Right renal cortex interstitium (tissue), 3 donors: ENCODE data around the gene PALM. TPM values are rescaled to one million over a fixed set of nuclear protein-coding genes. Genes with fewer than 3 reads are reported as not detected.
"Not testable (repeated sequence)": the region's sequence is repeated elsewhere in the genome, so short reads cannot be mapped to it uniquely, and the experiment has no call there.

Source experiments
- DNase-seq, 3 donors: peaks; one replicate each; pipeline ENCODE4 v3.0.0-alpha.2; 2013; ENCODE audit warnings: low read depth in 3 of 3, low spot score in 2 of 3
- polyA plus RNA-seq, 3 donors: library from polyadenylated mRNA; unstranded; fragments of 120-200 nt; gene quantifications; one replicate each; pipeline ENCODE4 v1.2.1, GENCODE V29; 2013; ENCODE audit not compliant: insufficient read length in 3 of 3

PALM gene
- polyA plus RNA-seq, 3 donors = 62.7 to 78.6 (median 77.9) TPM

DNA sequence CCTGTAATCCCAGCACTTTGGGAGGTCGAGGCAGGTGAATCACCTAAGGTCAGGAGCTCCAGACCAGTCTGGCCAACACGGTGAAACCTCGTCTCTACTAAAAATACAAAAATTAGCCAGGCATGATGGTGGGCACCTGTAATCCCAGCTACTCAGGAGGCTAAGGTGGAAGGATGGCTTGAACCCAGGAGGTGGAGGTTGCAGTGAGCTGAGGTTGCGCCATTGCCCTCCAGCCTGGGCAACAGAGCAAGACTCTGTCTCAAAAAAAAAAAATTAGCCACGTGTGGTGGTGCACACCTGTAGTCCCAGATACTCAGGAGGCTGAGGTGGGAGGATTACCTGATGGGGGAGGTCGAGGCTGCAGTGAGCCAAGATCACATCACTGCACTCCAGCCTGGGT, 5.9 kb upstream of the PALM start:
- DNase-seq = not testable (repeated sequence)

DNA sequence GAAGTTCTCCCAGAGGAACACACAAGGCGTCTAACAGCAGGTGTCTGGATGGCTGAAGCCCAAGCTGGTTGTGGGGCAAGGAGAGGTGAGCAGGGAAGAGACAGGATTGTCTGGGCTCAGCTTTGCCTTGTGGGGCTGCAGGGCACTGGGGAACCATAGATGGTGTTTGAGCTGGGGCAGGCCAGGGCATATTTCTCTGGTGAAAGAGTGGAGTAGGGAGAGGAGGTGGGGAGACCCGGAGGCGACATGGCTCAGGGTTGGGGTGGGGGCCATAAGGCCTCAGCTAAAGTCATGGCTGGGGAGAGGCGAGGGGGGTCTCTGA, 5.4 kb upstream of the PALM start:
- DNase-seq = no peak

DNA sequence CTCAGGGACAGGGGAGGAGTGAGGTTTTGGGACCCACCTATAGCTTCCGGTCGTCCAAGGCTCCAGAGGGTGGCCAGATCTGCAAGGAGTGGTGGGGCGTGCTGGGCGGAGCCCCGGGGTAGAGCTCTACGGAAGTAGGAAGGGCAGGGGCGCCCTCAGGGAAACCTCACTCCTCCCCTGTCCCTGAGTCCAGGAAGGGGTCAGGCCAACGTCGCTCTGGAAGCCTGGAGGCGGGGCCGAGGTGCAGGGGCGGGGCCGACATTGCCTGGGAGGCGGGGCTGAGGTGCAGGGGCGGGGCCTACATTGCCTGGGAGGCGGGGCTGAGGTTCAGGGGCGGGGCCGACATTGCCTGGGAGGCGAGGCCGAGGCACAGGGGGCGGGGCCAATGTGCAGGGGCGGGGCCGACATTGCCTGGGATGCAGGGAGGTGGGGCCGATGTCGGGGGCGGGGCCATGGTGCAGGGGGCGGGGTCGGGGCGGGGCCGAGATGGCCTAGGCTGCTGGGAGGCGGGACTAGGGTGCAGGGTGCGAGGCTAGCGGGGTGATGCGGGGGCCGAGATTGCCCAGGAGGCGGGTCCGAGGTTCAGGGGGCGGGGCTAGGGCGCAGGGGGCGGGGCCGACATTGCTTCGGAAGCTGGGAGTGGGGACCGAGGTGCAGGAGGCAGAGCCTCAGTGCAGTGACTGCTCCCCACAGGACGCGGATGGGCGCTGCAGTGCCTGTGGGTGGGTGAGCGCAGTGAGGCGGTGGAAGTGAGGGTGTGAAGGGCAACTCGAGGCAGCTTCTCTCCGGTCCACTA, 4.9 kb upstream of the PALM start:
- DNase-seq = no peak

DNA sequence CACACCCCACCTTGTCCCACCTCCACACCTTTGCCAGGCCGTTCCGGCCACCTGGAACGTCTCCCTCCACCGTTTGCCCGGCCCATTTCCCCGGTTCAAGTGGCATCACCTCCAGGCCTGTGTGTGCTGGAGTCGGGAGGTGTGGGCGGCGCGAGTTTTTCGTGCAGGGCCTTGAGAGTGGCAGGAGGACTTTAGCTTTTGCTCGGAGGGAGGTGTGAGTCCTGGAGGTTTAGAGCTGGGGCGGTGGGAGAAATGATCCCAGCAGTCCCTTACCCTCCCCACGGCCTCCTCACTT, 4.3 kb upstream of the PALM start:
- no peak for DNase-seq

DNA sequence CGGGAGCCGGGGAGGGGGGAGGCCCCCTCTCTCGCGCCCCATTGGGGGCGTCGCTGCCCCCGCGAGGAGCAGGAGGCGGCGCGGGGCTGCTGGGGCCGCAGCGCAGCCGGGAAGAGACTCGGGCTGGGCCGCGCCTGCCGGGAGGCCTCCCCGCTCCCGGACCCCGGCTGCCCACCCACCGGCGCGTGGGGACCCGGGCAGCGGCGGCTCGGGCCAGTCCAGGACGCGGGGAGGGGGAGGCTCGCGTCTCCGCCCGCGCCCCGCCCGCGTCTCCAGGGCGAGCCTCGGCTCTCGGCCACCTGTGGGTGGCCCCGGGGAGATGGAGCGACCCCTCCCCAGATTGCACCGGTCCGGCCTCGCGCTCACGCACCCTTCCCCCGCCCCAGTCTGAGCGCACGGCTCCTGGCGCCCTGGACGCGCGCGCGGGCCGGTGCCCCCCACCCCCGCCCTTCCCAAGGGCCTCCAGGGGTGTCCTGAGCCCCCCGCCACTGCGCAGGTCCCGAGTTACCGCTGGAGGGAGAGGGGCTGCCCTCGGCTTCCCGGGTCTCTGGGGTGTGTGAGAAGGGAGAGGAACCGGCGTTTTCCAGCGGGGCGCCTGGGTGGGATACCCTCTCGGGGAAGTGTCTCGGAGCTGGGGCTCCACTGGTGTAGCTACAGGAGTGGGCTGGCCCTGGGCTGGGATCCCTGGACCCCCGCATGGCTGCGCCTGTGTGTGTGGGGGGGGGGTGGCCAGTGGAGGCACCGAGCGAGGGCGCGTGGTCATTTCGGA, 645 bp downstream of the PALM start:
- DNase-seq = no peak

DNA sequence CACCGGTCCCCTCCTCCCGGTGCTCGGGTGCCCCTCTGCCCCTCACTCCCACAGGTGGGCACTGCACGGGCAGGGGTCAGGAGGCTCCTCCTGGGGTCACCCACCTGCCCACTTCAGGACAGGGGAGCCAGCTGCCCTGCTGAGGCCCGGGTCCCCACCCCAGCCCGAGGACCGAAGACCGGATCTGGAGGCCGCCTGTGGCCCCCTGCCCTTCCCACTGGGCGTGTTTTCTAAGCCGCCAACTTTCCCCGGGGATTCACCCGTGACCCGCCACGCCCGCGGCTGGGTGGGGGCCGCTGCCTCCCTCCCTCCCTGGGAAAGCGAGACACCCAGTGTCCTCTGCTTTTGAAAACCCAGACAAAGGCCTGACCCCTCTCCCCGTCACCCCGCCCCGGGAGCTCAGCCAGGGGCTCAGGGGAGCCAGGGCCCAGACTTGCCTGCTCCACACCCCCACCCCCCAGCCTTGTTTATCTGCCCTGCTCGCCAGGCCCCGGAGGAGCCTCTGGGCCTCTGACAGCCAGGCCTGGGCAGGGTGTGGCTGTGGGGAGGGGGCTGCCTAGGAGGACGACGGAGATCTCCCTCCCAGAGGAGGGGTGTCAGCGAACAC, 1.3 kb downstream of the PALM start:
- DNase-seq = no peak

DNA sequence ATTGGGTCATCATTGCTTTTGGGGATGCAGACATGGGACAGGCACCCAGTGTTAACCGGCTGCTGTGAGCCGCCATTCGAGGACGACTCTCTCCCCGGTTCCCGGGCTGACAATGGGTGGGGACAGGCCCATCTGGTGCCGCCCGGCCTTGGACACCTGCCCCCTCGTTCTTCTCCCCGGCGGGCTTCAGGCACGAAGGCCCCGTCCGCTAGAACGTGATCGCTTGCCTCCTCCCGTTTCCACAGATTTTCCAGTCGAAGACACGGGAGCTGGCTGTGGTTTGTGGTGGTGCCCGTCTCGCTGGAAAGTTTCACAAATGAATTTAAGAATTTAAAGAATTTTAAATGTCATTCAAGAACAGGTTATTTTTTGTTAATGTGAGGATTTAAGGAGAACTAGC, 2.0 kb downstream of the PALM start:
- DNase-seq = no peak

DNA sequence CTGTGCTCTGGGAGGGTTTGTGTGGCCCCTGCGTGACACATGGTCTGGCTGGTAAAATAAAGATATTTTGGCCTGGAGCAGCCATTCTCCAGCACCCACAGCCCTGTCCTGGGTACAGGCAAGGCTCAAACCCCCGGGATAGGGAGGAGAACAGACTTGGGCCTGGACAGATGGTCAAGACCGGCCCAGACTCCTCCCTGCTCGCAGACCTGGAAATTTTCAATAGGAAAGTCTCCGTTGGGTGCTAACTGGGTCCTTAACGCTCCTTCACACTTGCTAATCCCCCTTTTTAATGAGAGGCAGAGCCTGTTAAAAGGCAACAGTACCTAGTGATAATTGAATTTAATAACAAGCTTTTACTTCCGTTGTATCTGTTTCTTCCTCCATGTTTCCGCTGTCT, 2.5 kb downstream of the PALM start:
- no peak for DNase-seq

DNA sequence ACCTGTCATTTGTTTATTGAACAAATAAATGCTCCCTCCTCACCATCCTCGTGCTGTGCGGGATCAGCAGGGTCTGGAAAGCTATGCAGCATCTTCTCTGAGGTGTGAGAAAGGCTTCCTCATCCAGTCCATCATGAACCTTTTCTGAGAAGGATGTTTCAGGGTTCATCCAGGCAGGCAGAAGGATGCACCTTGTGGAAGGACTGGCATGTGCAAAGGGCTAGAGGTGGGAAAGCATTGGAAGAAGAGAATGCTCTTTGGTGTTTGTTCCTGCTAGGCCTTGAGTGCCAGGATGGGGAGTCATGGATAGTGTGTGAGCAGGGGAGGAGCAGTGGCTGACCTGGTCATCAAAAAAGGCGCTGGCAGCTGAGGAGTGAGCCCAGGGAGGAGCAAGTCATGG, 6.6 kb downstream of the PALM start:
- DNase-seq = no peak

DNA sequence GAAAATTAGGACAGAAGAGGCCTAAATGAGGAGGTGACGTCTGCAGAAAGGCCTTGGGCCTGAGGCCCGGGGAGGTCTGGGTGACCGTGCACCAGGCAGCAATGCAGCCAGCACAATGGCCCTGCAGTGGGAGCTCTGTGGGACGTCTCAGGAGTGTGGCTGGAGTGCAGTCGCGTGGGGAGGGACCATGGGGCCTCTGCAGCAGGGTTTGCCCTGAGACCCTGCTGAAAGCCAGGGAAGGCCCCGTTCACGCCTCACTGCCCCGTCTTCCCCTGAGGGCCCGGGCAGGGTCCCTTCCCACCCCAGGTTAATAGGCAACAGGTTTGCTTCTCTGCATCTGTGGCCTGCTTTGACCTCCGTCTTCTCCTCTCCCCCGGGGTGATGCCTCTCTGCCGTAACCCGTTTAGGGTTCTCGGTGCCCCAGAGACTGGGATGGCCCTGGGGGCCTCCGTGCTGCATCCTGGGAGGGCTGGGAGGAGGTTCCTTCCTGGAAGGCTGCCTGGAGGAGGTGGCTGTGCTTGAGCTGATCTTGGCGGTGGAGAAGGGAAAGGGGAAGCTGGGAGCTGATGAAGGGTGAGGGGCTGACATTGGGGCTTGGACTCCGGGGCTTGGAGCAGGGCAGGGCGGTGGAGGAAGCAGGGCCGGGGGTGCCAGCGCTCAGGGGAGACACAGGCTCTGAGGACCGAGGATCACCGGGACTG, 9.7 kb downstream of the PALM start:
- DNase-seq = no peak

DNA sequence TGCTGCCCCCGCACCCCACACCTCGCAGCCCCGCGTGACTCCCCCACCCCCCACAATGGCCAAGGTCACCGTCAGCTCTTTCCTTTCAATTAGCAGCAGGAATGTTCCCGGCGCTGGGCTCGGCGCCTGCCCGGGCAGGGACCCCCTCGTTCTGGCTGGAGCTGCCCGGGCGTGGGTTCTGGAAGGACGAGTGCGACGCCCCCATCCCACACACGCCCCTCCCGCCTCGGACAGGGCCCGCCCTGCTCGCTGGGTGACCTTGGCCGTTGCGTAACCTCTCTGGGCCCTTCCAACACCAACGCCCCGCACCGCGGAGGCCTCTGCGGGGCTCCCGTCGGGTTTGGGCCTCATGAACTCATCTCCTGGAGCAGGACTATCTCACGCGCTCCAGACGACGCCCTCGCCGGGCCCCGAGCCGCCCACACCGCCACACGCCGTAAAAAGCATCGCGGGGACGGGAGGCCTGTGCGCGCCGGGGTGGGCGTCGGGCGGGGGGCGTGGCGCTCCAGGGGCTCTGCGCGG, 10.3 kb downstream of the PALM start:
- no peak for DNase-seq

DNA sequence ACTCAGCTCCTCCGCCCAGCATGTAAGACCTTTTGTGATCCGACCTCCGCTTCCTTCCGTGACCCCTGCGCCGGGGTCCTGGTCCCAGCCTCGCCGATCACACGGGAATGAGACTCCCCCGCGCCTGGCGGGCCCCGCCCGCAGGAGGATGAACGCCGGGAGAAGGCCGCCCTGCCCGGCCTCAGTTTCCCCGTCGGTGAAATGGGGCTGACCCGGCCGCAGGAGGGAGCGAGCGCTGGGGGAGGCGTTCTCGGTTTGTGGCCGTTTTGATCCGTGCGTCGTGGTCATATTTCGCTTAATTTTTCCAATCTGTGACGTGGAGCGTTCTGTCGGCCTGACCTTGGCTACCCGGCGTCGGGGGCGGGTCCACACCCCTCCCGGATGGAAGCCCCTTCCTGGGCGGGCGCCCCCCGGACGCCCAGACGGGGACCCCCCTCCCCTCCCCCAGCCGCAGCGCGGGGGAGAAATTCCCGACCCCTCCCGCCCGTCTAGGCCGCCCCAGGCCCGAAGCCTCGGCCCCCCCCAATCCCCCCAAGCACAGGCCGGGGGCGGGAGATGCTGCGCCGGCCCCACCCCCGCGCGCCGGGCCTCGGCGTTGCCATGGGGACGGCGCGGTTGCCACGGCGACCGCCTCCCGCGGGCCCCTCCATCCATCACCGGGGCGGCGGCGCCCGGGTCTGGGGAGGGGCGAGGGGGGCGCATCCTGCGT, 11.1 kb downstream of the PALM start:
- DNase-seq = no peak

DNA sequence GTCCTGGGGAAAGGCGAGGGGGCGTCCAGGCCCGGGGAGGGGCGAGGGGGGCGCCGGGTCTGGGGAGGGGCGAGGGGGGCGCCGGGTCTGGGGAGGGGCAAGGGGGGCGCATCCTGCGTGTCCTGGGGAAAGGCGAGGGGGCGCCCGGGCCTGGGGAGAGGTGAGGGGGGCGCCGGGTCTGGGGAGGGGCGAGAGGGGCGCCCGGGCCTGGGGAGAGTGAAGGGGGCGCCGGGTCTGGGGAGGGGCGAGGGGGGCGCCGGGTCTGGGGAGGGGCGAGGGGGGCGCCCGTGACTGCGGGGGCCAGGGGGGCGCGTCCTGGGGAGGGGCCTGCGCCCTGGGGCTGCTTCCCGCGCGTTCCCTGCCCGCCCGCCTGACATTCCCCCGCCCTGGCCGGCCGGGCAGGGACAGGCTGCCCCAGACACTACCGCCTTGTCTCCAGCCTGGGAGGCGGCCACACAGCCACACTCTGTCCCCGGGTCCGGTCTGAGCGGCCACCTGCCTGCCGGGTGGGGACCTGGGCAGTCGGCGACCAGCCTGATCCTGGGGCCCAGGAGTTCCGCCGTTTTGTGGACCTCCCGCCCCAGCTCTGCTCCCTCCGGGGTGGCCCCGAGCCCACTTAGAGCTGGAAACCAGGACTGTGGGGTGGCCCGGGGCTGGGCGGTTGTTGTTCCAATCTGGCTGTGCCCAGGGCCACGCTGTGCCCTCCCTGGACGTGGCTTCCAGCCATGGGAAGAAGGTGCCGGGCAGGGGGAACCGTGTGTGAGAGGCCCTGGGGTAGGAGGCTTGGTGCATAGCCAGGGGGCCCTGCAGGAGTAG, 11.8 kb downstream of the PALM start:
- DNase-seq = no peak

DNA sequence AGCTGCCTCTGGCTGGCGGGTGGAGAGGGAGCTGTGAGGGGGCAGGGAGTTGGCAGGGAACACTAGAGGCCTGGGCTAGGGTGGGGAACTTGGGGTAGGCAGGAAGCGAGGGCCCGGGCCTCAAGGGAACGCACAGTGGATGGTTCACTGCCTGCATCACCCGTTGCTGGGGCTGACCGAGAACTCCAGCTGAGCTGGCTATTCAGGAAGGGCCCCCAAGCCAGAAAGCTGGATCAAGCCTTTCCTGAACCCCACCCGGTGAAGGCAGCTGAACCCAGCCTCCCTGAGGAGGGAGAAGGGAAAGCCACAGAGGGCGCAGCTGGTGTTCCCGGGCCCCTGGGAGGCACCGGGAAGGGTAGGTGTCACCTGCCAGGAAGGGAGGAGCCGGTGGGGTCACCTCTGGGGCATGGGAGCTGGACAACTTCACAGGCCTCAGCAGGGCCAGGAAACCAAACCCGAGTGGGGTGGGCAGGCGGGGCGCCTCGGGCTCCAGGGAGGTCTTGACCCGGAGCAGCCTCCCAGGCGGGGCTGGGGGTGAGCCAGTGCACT, 13.9 kb downstream of the PALM start:
- DNase-seq = no peak

DNA sequence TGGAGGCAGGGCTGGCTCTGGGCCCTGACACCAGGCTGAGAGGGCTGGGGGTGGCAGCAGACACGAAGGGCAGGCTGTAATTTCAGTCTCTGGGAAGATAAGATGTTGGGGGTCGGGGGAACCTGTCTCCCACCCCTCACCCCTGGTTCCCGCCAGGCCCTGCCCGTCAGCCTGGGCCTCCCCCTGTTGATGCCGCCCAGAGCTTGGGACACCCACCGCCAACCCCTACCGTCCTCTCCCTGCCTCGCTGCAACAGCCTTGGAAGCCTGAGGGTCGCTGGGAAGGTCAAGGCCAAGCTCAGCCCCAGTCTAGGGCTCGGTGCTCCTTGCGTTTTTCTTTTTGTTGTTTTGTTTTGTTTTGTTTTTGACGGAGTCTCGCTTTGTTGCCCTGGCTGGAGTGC, 14.5 kb downstream of the PALM start:
- DNase-seq = no peak

DNA sequence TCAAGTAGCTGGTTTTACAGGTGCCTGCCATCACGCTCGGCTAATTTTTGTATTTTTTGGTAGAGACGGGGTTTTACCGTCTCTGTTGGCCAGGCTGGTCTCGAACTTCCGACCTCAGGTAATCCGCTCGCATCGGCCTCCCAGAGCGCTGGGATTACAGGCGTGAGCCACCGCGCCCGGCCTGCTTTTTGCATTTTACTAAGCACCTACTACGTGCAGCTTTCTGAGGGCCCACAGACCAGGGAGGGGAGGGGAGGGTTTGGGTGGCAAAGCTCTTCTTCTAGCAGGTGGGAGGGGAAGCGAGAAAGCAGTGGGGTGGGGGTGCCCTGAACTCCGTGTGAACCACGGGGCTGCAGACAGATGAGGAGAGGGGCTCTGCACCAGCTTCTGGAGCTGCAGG, 15.0 kb downstream of the PALM start:
- no peak for DNase-seq

DNA sequence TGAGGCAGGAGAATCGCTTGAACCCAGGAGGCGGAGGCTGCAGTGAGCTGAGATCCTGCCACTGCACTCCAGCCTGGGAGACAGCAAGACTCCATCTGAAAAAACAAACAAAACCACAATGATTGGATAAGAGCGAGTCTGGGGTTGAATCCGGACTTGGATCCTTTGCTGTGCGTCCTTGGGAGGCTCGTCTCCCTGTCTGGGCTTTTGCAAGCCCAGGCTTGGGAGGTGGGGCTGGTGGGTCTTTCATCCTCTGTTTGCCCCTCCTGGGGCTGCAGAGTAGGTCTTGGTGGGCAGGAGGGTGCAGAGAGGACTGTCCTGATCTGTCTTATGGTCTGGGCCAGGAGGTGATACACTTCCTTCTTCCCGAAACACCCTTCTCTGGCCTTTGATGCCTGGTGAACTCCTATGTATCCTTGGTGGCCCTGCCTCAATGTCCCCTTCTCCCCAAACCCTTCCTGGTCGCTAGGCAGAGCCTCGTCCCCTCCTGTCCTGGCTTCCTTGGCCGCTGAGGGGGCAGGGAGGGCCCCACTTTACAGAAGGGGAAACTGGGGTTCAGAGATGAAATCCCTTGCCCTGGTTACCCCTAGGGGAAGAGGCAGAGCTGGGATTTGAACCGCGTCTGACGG, 16.8 kb downstream of the PALM start:
- DNase-seq = no peak

DNA sequence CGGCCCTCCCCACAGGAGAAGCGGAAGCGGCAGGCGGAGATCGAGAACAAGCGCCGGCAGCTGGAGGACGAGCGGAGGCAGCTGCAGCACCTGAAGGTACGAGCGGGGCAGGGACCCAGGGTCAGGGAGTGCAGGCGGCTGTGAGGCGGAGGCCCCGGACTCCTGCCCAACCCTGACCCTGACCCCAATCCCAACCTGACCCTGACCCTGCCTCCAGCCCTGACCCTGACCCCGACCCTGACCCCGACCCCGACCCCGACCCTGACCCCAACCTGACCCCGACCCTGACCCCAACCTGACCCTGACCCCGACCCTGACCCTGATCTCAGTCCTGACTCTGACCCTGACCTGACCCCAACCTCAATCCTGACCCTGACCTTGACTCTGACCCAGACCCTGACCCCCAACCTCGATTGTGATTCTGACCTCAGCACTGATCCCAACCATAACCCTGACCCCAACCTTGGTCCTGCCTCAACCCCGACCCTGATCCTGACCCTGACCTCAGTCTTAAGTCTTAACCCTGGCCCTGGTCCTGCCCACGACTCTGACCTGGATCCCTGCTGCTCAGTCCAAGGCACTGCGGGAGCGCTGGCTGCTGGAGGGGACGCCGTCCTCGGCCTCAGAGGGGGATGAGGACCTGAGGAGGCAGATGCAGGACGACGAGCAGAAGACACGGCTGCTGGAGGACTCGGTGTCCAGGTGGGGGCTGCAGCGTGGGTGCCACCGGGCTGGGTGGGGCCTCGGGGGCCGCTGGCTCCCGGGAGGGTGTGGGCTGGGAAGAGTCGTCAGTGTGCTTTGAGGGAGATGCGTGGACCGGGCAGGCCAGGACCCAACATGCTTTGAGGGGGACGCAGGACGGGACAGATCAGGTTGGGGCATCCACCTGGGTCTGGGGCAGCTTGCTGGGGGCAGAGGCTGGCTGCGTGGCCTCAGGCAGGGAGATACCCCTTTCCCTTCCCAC, 18.5 kb downstream of the PALM start:
- no peak for DNase-seq
